22Rv1 (cell line): ENCODE results near the gene SNRPA1.

Experiments
- H3K27ac ChIP-seq: fragments of 450-650 bp; 2 replicates; pipeline ENCODE4 v1.5.1; 2017
- ZFX ChIP-seq: fragments of 450-650 bp; IDR thresholded peaks from 2 replicates; pipeline ENCODE4 v1.6.1; 2017; ENCODE audit warnings: antibody characterized with exemption, borderline replicate concordance
- TF ChIP-seq, protein P1 (sequence below): fragments of 450-650 bp; IDR thresholded peaks from 2 replicates; pipeline ENCODE4 v1.5.1; 2017; ENCODE audit warnings: mild to moderate bottlenecking

Gene SNRPA1

DNA sequence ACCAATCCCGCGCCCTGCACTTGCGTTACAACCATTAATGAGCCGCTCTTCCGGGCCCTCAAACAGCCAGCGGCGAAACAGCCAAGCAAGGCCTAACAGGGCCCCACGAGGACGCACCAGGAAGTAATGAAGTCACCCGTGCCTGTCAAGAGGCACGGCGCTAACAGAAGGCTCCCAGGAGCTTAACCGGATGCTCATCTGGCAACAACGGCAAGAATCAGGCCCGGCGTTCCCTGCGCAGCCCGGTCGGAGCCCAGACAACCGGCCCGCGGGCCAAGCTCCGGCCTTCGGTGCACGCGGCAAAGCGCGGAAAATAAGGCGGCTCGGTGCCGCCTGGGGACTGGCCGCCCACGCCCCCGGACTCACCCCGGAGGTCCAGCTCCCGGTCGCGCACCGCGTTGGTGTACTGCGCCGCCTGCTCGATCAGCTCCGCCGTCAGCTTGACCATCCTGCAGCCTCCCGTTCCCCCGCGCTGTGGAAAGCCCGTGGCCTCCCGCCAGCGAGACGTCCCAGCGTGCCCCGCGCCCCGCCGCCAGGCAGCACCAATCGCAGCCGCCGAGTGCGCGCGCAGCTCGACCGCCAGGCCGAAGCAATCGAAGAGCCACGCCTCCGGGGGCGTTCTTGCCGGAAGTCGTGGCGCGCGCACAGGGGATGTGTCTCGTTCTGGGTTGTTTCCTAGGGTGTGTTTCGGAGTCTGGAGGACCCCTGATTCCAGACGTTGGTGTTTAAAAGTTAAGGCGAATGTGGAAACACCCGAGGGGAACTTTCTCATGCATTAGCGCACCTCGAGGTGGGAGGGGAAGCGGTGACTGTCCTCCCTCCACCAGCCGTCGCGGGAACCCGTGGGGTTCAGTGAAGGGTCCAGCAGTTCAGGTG lies at the start of gene SNRPA1:
TSS of gene SNRPA1 (minus strand) at position 518 of the 876 bp plus-strand sequence. CDS start at position 448, 70 bp downstream.
- peak within 1 kb of the TSS; percentile 95 for H3K27ac ChIP-seq
- 0 out of 2 replicates have a peak, but pooled peaks have one; percentile 20 for TF ChIP-seq ZFX
- TF ChIP-seq, protein P1, sequence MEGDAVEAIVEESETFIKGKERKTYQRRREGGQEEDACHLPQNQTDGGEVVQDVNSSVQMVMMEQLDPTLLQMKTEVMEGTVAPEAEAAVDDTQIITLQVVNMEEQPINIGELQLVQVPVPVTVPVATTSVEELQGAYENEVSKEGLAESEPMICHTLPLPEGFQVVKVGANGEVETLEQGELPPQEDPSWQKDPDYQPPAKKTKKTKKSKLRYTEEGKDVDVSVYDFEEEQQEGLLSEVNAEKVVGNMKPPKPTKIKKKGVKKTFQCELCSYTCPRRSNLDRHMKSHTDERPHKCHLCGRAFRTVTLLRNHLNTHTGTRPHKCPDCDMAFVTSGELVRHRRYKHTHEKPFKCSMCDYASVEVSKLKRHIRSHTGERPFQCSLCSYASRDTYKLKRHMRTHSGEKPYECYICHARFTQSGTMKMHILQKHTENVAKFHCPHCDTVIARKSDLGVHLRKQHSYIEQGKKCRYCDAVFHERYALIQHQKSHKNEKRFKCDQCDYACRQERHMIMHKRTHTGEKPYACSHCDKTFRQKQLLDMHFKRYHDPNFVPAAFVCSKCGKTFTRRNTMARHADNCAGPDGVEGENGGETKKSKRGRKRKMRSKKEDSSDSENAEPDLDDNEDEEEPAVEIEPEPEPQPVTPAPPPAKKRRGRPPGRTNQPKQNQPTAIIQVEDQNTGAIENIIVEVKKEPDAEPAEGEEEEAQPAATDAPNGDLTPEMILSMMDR: no peak

DNA sequence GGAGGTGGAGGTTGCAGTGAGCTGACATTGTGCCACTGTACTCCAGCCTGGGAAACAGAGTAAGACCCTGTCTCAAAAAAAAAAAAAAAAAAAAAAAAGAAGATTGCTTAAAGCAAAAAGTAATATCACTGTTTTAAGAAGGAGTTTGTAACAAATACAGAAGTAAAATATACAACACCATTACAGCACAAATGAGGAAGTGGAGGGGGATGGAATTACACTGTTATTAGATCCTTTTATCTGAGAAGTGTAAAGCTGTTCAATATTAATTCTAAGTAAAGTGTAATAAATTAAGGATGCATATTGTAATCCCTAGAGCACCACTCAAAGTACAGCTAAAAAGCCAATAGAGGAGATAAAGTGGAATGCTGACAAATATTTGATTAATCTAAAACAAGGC lies 47.0 kb upstream of the SNRPA1 start:
- no peak for TF ChIP-seq ZFX
- TF ChIP-seq, protein P1: no peak
- H3K27ac ChIP-seq: no peak overlapping the region

DNA sequence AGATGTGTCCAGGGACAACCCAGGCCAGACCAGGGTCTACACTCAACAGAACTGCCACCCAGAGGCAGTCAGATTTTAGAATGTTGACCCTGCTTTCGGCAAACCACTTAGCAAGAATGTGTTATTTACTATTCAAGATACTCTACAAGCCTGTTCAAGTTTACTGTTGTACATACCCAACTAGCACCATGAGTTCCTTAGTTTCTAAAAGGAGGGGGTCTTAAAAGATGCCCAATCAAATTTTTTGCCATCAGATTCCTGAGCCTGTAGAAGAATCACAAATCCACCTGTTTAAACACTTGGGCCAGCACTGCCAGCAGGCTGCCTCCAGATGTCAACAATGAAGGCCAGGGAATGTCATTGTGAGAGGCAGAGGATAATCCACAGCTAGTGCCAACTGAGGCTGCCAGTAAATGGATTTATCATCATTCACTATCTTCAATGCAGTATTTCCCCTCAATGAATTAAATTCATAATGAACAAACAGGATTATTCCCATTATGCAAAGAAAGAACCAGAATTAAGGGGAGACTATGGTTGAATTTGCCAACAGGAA lies 43.5 kb upstream of the SNRPA1 start:
- TF ChIP-seq, protein P1: no peak
- TF ChIP-seq ZFX: no peak

DNA sequence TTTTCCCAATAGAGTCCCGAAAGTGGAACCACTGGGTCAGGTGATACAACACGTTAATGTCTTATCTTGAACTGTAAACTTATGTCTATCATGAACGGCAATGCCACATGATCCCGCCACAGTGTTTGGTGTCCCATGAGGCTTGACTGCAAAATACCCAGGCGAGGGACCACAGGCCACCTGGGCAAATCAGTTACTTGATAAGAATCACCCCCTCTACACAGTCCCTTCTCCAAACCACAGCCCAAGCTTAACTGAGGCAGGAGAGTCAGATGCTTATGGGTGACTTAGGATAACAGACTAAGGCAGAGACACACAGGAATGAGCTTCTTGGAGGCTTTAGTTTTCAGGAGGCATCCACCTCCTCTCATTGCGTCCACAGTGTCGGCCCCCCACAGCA lies 42.9 kb upstream of the SNRPA1 start:
- TF ChIP-seq, protein P1: no peak
- TF ChIP-seq ZFX: no peak
- H3K27ac ChIP-seq: no peak overlapping the region

More for the DNA sequence above, 43.5 kb upstream of the SNRPA1 start:
- no peak overlapping the region for H3K27ac ChIP-seq

DNA sequence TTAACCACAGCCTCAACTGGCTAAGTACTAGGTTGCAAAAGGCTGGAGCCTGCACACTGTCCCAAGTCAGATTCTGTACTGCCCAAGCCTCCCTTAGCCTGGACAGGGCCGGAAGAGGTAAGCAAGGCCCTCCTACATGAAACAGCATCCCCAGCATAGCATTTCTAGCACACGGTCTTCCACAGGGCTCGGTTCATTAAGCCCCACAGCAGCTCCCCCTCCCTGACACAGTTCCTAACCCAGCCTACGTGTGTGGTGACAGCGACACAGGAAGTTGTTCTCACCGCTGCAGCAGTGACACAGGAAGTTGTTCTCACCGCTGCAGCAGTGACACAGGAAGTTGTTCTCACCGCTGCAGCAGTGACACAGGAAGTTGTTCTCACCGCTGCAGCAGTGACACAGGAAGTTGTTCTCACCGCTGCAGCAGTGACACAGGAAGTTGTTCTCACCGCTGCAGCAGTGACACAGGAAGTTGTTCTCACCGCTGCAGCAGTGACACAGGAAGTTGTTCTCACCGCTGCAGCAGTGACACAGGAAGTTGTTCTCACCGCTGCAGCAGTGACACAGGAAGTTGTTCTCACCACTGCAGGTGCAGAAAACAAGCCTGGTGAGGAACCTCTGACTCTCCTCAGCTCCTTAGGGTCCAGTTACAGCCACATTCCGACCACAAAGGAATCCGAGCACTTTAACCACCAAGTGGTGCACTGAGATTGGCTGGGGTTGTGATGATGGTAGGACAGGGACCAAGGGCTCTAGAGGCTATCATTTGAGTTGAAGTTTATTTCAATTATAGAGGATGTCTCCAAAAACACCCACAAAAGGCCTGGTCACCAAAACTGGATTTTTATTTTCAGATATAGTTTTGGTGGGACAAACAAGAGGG lies 39.1 kb upstream of the SNRPA1 start:
- H3K27ac ChIP-seq: peak overlapping the region; percentile 47

DNA sequence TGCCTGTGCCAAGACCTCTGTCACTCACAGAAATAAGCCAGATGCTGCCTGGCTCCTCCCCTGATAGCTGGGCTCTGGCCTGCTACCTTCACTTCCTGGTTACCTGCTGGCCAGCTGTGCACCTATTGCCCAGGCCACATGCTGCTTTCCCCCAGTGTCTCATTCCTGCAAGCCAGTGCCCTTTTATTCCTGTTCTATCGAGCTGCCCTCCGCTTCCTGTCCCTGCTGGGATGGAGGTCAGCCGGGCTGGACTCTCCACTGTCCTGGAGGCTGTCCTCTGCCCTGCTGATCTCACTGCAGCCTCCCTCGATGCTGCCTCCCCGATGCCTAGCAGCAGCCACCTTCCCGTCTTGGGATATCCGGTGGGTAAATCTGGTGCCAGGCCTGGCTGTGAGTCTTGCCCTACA lies 37.0 kb upstream of the SNRPA1 start:
- no peak overlapping the region for H3K27ac ChIP-seq
- TF ChIP-seq ZFX: no peak
- TF ChIP-seq, protein P1: no peak

DNA sequence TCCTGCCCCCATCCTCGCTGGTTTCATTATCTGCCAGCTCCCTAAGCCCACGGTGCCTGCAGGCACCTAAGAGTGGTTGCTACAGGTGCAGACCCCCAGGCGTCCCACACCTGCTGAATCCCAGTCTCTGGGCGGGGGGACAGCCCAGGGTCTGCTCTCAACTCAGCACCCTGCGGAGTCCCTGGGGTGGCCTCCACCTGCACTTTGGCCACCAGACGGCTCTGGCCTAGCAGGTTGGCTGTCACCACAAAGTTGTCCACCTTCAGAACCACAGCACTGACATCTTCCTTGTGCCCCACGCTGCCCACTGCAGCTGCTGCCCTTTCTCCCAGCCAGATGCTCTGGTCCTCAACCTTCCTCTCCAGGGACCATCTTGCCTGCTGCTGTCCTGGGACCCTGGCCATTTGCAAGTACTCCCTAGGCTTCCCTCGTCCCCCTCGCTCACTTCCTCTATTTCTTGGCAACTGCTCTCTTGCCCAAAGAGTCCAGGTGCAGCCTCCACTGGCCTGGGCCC lies 34.9 kb upstream of the SNRPA1 start:
- no peak overlapping the region for H3K27ac ChIP-seq
- TF ChIP-seq ZFX: no peak
- TF ChIP-seq, protein P1: no peak
